ENCODE measurements around the gene DST.

The DST gene

GRCh38 chr6:56459030-56459805 is 183.5 kb downstream of the DST start:
- no peak for DNase-seq (ENCODE audit: low read depth in 1 of 2, low spot score in 1 of 2)
- H3K27me3 ChIP-seq (ENCODE audit: insufficient read depth, poor library complexity, severe bottlenecking), result no peaks in the 10 kb centered on the region
- TF ChIP-seq GABPA (IDR thresholded peaks at IDR 0.05; ENCODE audit: low read depth) (no peak), POLR2AphosphoS5 (IDR thresholded peaks at IDR 0.05; ENCODE audit: low read depth) (no peak), CTCF (IDR thresholded peaks at IDR 0.05; ENCODE audit: insufficient read depth, low read length) (no peak), REST (IDR thresholded peaks at IDR 0.05; ENCODE audit: insufficient replicate concordance, low read depth) (no peak), SPI1 (IDR thresholded peaks at IDR 0.05; ENCODE audit: borderline replicate concordance, low read depth) (no peak)
- no peak overlapping the region for H3K27ac ChIP-seq (replicated peaks)
- H3K4me3 ChIP-seq (replicated peaks; ENCODE audit: insufficient read depth, low read length), result no peak overlapping the region

GRCh38 chr6:56458324-56458884 is 184.3 kb downstream of the DST start:
- TF ChIP-seq GABPA (IDR thresholded peaks at IDR 0.05; ENCODE audit: low read depth) (no peak), CTCF (IDR thresholded peaks at IDR 0.05; ENCODE audit: insufficient read depth, low read length) (no peak), POLR2AphosphoS5 (IDR thresholded peaks at IDR 0.05; ENCODE audit: low read depth) (no peak), REST (IDR thresholded peaks at IDR 0.05; ENCODE audit: insufficient replicate concordance, low read depth) (no peak), SPI1 (IDR thresholded peaks at IDR 0.05; ENCODE audit: borderline replicate concordance, low read depth) (no peak)
- H3K27ac ChIP-seq (replicated peaks), result no peak overlapping the region
- no peak overlapping the region for H3K4me3 ChIP-seq (replicated peaks; ENCODE audit: insufficient read depth, low read length)
- no peak for DNase-seq (ENCODE audit: low read depth in 1 of 2, low spot score in 1 of 2)
- H3K27me3 ChIP-seq (ENCODE audit: insufficient read depth, poor library complexity, severe bottlenecking), result no peaks in the 10 kb centered on the region

- H3K27me3 ChIP-seq (ENCODE audit: insufficient read depth, poor library complexity, severe bottlenecking), result no peaks in the 10 kb centered on the region
- H3K27ac ChIP-seq (replicated peaks), result no peak overlapping the region
- no peak for DNase-seq (ENCODE audit: low read depth in 1 of 2, low spot score in 1 of 2)
- TF ChIP-seq REST (IDR thresholded peaks at IDR 0.05; ENCODE audit: insufficient replicate concordance, low read depth) (no peak), GABPA (IDR thresholded peaks at IDR 0.05; ENCODE audit: low read depth) (no peak), CTCF (IDR thresholded peaks at IDR 0.05; ENCODE audit: insufficient read depth, low read length) (no peak), SPI1 (IDR thresholded peaks at IDR 0.05; ENCODE audit: borderline replicate concordance, low read depth) (no peak), POLR2AphosphoS5 (IDR thresholded peaks at IDR 0.05; ENCODE audit: low read depth) (no peak)
- no peak overlapping the region for H3K4me3 ChIP-seq (replicated peaks; ENCODE audit: insufficient read depth, low read length)
These were observed 185.9 kb downstream of the DST start for GRCh38 chr6:56456785-56457184.
